K562 (cell line): ENCODE data around the gene ZNF2. TPM values are rescaled to one million over a fixed set of nuclear protein-coding genes. Genes with fewer than 3 reads are reported as not detected.
A peak's percentile ranks its signal among the peaks of the same experiment; 100 is the strongest.

Experiments used
- C11orf30 ChIP-seq: fragments of 450-650 bp; IDR thresholded peaks from 2 replicates; pipeline ENCODE4 v1.6.1; 2016; ENCODE audit warnings: low read depth, mild to moderate bottlenecking
- CBX1 ChIP-seq: sonication (generic); IDR thresholded peaks from 2 replicates; pipeline ENCODE4 v1.6.1; 2016; ENCODE audit warnings: antibody characterized with exemption, low read depth, mild to moderate bottlenecking
- CHCHD3 ChIP-seq: fragments of 250-450 bp; sonication (Bioruptor Pico); IDR thresholded peaks from 2 replicates; pipeline ENCODE4 v2.1.2; 2022; ENCODE audit warnings: mild to moderate bottlenecking
- ESRRA ChIP-seq: fragments of 450-650 bp; IDR thresholded peaks from 2 replicates; pipeline ENCODE4 v1.6.1; 2014; ENCODE audit warnings: low read depth, mild to moderate bottlenecking, moderate library complexity, borderline replicate concordance
- MAZ ChIP-seq, 2 experiments: fragments of 450-650 bp in 1 of 2; sonication (generic) in 1 of 2; formaldehyde crosslinking; IDR thresholded peaks in 1 of 2; conservative IDR thresholded peaks in 1 of 2; 2 replicates each; pipeline versions ENCODE4 v1.4.0 to v1.5.0; 2020; ENCODE audit warnings: mild to moderate bottlenecking in 1 of 2, missing genetic modification reagents in 1 of 2
- MNT ChIP-seq, 2 experiments: fragments of 450-650 bp; conservative IDR thresholded peaks; 2 replicates each; pipeline ENCODE4 v1.6.1; 2017; ENCODE audit warnings: mild to moderate bottlenecking in 2 of 2, moderate library complexity in 2 of 2
- POLR2AphosphoS5 ChIP-seq: IDR thresholded peaks from 2 replicates; pipeline ENCODE4 v1.6.1; 2011; ENCODE audit warnings: mild to moderate bottlenecking, low read depth, low read length, moderate library complexity; ENCODE audit not compliant: control insufficient read depth, insufficient read depth
- RB1 ChIP-seq: fragments of 450-650 bp; IDR thresholded peaks from 2 replicates; pipeline ENCODE4 v1.6.1; 2017; ENCODE audit warnings: low read depth, mild to moderate bottlenecking
- RBFOX2 ChIP-seq: fragments of 200-400 bp; formaldehyde crosslinking; IDR thresholded peaks from 2 replicates; pipeline ENCODE4 v1.6.1; 2017; ENCODE audit warnings: low read depth, mild to moderate bottlenecking, low read length, moderate library complexity
- SMARCA4 ChIP-seq: fragments of 450-650 bp; IDR thresholded peaks from 2 replicates; pipeline ENCODE4 v1.6.1; 2016
- SP1 ChIP-seq: sonication (generic); formaldehyde crosslinking; IDR thresholded peaks from 2 replicates; pipeline ENCODE4 v1.8.1; 2022; ENCODE audit warnings: mild to moderate bottlenecking, missing genetic modification reagents
- ZBTB8A ChIP-seq: fragments of 450-650 bp; IDR thresholded peaks from 2 replicates; pipeline ENCODE4 v1.6.1; 2018; ENCODE audit warnings: mild to moderate bottlenecking, moderate library complexity; ENCODE audit not compliant: partially characterized antibody
- ZNF133 ChIP-seq: fragments of 250-450 bp; sonication (Bioruptor Pico); IDR thresholded peaks from 2 replicates; pipeline ENCODE4 v1.4.0; 2020; ENCODE audit warnings: mild to moderate bottlenecking
- ZNF134 ChIP-seq: fragments of 250-450 bp; sonication (Bioruptor Pico); conservative IDR thresholded peaks from 2 replicates; pipeline ENCODE4 v1.4.0; 2020
- ZNF184 ChIP-seq: sonication (generic); formaldehyde crosslinking; IDR thresholded peaks from 2 replicates; pipeline ENCODE4 v1.5.0; 2020; ENCODE audit warnings: missing genetic modification reagents
- polyA plus RNA-seq, 8 experiments: library from polyadenylated mRNA; depleted of rRNA in 4 of 8; stranded (reverse) in 5 of 8; unstranded in 3 of 8; fragments of >200 nt; fragmentation: Nextera tagmentation in 2 of 8; fragmentation: Illumina TruSeq in 1 of 8; extraction: Ambion mirVana in 2 of 8; extraction: Trizol in 1 of 8; gene quantifications; 2 replicates each; pipeline versions ENCODE4 v1.2.1 to v1.2.3, GENCODE V29; 2011 to 2014; ENCODE audit warnings: inconsistent platforms in 1 of 8, missing spikeins in 1 of 8
- total RNA-seq, 7 experiments: library from RNA; depleted of rRNA in 6 of 7; stranded (reverse); fragments of >200 nt in 6 of 7; fragmentation: Illumina TruSeq in 2 of 7; extraction: Trizol in 2 of 7; gene quantifications; 2 replicates each; pipeline versions ENCODE4 v1.2.1 to v1.2.3, GENCODE V29; 2011 to 2021; ENCODE audit warnings: low replicate concordance in 1 of 7
- TF ChIP-seq, protein P1 (sequence below), 2 experiments: fragments of 450-650 bp; formaldehyde crosslinking in 1 of 2; IDR thresholded peaks; 2 replicates each; pipeline versions ENCODE4 v1.4.0 to v1.6.1; 2014 to 2020; ENCODE audit warnings: mild to moderate bottlenecking in 2 of 2, borderline replicate concordance in 1 of 2, low read depth in 1 of 2

Gene ZNF2
- total and polyA plus RNA-seq, 9 of the 15 experiments (the other 6 are each of a cell fraction or from before 2014, with no cell fraction given), result 1.6 to 4.5 (median 3.4) TPM

- TF ChIP-seq POLR2AphosphoS5 (no peak), SP1 (CRISPR knock-in tag) (0 out of 2 replicates have a peak, but pooled peaks have one; percentile 19), ZNF184 (CRISPR knock-in tag) (no peak), C11orf30 (peak; percentile 89), MNT (conservative IDR thresholded peaks at IDR 0.05) (peak; percentile 17 to 67; a peak in 2 of 4 replicates), RB1 (peak; percentile 82), ZNF133 (CRISPR knock-in tag) (no peak), ZNF134 (CRISPR knock-in tag) (peak; percentile 88), CHCHD3 (CRISPR knock-in tag) (no peak), RBFOX2 (peak; percentile 64), ZBTB8A (no peak), ESRRA (peak; percentile 46; the same call in 1 of the 2 replicates), SMARCA4 (no peak), MAZ (CRISPR knock-in tag; conservative IDR thresholded peaks at IDR 0.05 in 1 of 2, IDR thresholded peaks at IDR 0.05 in 1 of 2) (peak; percentile 70 to 76), CBX1 (peak; percentile 80)
- TF ChIP-seq, protein P1, sequence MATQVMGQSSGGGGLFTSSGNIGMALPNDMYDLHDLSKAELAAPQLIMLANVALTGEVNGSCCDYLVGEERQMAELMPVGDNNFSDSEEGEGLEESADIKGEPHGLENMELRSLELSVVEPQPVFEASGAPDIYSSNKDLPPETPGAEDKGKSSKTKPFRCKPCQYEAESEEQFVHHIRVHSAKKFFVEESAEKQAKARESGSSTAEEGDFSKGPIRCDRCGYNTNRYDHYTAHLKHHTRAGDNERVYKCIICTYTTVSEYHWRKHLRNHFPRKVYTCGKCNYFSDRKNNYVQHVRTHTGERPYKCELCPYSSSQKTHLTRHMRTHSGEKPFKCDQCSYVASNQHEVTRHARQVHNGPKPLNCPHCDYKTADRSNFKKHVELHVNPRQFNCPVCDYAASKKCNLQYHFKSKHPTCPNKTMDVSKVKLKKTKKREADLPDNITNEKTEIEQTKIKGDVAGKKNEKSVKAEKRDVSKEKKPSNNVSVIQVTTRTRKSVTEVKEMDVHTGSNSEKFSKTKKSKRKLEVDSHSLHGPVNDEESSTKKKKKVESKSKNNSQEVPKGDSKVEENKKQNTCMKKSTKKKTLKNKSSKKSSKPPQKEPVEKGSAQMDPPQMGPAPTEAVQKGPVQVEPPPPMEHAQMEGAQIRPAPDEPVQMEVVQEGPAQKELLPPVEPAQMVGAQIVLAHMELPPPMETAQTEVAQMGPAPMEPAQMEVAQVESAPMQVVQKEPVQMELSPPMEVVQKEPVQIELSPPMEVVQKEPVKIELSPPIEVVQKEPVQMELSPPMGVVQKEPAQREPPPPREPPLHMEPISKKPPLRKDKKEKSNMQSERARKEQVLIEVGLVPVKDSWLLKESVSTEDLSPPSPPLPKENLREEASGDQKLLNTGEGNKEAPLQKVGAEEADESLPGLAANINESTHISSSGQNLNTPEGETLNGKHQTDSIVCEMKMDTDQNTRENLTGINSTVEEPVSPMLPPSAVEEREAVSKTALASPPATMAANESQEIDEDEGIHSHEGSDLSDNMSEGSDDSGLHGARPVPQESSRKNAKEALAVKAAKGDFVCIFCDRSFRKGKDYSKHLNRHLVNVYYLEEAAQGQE (IDR thresholded peaks at IDR 0.05; ENCODE audit: borderline replicate concordance), result peak; percentile 61; the same call in 1 of the 2 replicates
- TF ChIP-seq, protein P1 (CRISPR knock-in tag; IDR thresholded peaks at IDR 0.05; ENCODE audit: low read depth), result no peak
These were observed 41.7 kb downstream of the ZNF2 start, which contains the start of gene ZNF892 (continued) for GRCh38 chr2:95207111-95207961.
